T follicular helper cell (primary cell): ENCODE results near the gene SMYD3.
"Not testable (repeated sequence)": the region's sequence is repeated elsewhere in the genome, so short reads cannot be mapped to it uniquely, and the experiment has no call there.

Source experiments
- DNase-seq: peaks from one replicate; pipeline ENCODE4 v3.0.0-alpha.2; 2020; ENCODE audit warnings: low read depth

The SMYD3 gene

DNA sequence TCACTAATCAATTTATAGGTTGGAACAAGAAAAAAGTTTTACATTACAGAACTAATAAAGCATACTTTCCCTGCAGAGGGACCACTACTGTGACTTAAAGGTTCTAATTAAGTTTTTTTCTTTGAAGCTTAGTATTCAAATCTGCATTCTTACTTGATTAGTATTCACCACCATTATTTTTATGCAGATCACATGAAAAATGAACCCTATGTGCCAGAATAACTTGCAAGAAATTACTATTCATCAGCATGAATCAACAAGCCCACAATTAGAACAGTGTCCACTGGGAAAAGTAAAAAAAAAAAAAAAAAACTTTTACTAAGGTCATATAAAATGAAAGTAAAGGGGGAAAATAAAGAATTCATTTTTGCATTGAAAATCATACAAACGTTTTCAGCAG, 90.8 kb downstream of the SMYD3 start:
- DNase-seq: no peak

DNA sequence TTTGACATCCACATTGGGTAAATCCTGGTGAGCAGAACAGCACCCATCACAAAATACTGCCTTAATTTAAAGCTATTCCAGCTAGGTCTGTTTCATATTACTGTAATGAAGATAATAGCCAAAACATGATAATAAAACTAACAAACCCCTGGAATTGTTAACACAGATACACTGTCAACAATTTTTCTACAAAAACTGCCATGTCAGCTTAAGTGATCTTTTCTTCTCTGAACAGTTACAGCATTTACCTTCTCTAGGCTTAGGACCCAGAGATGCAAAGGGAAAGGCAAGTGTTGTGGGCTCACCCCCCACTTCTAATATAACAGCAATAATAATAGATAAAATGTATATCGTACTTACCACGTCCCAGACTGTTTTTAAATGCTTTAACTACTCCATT, 92.1 kb downstream of the SMYD3 start:
- no peak for DNase-seq

DNA sequence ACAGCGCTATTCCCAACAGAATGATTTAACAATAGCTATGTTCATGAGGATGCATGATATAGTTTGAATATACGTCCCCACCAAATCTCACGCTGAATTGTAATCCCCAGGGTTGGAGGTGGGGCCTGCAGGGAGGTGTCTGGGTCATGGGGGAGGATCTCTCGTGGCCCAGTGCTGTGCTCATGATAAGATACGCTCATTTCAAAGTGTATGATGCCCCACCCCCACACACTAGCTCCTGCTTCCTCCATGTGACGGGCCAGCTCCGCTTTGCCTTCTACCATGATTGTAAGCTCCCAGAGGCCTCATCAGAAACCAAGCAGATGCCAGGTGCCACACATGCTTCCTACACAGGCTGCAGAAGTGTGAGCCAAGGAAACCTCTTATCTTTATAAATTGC, 93.6 kb downstream of the SMYD3 start:
- DNase-seq: no peak

DNA sequence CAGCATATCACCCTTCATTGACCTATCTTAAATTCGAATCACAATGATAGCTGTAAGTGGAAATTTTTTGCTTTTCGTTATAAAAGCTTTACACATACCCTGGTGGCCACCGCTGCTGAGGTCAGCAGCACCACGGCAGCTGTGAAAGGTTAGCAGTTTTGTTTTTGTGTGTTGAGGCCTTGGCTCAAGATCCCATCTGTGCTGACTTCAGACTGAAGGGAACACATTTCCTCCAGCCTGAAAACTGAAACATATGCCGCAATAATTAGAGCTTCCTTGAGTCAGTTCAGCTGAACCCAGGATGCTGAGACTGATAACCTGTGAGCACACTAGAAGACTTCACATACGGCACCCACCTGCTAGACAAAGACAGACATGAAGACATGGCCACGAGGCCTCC, 103.0 kb downstream of the SMYD3 start:
- DNase-seq: no peak

DNA sequence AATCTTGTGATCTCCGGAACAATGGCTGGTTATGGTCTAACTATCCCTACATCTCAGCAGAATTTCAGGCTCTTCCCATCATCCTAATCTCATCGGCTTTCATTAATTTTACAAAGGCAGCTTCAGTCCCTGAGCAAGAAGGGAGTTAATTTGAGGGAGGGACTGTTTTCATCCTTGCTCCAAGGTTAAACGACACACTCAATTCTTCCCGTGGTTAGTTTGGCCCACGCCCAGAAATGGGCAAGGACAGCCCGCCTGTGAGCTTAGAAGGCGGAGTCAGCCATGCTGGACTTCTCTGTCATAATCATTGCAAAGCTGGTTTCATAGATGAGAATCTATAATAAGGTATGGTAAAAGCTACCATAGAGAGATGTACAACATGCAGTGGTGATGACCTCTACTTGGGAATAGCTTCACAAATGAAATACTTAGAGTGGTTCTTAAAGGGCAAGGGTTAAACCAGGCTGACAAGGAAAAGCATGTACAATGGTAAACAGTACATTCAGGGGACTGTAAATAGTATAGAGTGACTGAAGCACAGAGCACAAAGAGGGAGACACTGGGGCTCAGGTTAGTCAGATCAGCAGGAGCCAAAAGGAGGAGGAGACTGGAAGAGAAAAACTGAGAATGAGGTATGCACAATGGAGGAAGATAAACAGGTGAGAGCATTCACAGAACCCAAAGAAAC, 108.8 kb downstream of the SMYD3 start:
- DNase-seq: no peak

DNA sequence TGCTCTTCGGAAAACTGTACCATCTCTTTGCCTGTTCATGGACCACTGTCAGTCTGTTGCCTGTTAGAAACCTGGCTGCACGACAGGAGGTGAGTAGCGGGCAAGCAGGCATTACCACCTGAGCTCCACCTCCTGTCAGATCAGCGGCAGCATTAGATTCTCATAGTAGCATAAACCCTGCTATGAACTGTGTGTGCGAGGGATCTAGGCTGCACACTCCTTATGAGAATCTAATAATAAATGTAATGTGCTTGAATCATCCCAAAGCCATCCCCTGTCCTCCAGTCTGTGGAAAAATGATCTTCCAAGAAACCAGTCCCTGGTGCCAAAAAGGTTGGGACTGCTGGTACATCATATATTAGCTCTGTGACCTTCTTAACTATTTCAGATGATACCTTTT, 110.0 kb downstream of the SMYD3 start:
- DNase-seq: no peak

DNA sequence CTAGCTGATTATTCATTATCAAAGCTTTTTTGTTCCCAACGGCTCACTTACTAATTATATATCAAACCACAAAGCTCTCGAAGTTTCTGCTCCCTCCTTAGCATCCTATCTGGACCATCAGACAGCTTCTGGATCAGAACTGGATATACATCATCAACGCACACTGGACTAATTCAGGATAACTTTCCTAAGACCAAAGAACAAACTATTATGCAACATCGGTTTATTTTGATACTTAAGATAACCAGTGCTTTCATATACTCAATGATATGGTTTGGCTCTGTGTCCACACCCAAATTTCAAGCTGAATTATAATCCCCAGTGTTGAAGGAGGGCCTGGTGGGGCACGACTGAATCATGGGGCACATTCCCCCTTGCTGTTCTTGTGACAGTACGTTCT, 110.8 kb downstream of the SMYD3 start:
- DNase-seq: no peak

DNA sequence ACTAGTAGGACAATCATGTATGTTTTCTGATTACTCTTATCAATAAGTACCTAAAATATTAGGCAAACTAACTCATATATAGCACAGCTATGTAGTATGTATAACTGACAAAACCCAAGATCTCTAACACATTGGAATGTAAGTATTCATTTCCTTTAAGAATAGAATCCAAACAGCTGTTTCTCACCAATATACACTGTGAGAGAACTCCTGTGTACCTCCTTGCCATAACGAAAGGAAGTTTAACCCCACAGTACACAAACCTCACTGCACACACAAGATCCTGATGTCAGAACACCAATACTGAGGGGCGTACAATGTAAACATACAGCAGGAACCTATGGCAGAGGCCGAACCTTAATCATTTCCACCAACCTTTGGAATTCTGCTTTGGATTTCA, 113.0 kb downstream of the SMYD3 start:
- DNase-seq: no peak

DNA sequence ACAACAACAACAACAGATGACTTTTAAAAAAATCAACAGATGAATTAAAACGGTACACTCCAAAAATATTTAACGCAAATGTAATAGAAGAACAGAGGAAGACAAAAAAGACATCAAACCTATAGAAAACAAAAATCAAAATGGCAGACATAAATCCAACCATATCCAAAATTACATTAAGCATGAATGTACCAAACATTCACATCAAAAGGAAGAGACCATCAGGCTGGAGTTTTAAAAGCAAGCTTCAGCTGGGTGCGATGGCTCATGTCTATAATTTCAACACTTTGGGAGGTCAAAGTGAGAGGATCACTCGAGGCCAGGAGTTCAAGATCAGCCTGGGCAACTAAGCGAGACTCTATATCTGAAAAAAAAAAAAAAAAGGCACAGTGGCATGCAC, 116.2 kb downstream of the SMYD3 start:
- DNase-seq: no peak

DNA sequence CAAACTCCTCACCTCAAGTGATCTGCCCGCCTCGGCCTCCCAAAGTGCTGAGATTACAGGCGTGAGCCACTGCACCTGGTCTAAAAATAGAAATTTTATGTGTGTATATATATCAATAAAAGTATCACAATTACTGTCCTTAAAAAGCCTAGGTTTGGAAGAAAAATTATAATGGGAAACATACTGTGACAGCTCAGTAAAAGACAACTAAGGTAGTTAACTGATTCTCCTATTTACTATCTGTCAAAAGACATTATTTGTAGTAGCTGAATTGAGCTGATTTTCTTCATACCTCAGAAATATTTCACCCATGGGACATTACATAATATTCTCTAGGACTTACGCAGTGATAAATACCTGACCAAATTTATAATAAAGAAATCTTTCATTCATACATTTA, 122.5 kb downstream of the SMYD3 start:
- no peak for DNase-seq

DNA sequence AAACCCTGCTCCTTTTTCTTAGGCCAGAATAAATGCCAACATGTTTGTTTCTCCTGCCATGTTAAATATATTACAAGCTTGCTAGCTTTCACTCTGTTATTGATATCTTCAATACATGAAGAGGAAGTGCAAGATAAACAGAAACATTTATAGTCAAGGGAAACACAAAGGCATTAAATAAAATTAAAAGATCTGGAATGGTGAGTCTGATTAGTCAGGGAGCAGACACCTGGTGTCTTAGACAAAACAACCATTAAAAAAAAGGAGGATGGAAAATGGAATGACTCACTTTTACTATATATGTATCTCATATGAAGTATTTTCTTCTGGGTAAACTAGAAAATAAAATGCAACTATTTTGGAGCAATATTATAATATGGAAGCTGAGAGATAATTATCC, 123.3 kb downstream of the SMYD3 start:
- DNase-seq: no peak

DNA sequence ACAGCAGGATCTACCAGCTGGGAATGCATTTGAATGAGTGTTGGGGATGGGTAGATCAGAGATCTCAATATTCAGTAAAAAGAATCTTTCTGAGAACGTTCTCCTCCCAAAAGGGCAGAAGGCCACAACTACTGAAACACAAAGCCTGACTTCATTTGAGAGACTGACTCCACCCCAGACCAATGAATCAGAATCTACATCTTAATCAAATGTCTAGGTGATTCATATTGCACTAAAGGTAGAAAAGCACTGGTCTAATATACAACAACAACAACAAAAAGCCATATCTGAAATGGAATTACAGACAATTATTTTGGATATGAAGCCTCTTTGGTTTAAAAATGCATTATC, 123.9 kb downstream of the SMYD3 start:
- no peak for DNase-seq

DNA sequence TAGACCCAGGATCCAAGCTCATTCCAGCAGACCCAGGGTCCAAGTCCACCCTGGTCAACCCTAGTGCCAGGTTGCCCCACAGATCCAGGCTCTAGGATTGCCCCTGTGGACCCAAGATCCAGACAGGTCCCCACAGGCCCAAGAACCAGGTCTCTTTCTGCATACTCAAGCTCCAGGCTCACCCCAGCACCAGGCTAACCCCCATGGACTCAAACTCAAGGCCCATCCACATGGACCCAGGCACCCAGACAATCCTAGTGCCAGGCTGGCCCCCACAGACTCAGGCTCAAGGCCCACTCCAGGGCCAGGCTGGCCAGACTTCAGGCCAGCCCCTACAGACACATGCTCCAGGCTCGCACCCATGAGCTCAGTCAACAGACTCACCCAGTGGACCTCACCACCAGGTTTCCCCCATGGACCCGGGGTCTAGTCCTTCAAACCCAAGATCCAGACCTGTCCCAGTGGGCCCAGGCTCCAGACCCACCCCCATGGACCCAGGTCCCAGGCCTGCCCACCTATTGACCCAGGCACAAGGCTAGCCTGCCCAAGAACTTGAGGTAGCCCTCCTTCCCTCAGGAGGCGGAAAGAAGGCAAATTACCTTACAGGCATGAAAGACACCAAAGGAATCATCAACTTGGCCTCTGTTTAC, 124.4 kb downstream of the SMYD3 start:
- DNase-seq: no peak

DNA sequence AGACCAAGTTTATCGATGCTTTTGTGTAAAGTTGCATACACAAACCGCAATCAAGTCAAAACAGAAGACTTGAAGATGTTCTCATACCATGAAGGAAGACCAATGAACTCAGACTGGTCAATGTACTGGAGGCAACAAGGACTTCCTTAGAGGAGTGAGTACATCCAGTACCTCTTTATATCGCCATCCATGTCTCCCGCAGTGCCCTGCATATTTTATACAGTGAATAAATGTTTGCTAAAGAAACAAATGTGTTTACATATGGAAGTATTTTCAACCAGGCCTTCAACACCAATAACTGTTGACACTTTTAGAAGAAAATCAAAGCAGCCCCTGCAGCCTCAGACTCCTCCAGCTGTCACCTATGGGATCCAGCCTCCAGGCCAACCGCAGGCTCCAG, 125.6 kb downstream of the SMYD3 start:
- DNase-seq: no peak

DNA sequence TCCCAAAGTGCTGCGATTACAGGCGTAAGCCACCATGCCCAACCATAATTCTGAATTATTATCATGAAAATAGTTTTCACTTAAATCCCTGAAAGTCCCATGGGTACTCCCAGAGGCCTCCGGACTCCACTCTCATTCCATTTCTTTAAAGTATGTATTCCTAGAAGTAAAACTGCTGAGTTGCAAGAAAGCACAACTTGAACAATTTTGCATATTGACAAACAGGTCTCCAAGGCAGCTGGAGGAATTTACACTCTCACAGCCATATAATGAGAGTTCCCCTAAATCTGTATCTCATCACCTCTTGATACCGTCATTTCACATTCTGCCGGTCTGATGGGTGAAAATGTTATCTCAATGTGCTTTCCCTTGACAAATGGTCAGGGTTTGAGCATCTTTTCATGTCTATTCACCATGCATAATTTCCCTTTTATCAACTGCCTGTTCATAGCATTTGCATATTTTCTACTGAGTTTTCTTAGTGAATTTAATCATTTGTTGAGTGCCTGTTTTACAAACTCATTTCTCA, 129.4 kb downstream of the SMYD3 start:
- DNase-seq: no peak

DNA sequence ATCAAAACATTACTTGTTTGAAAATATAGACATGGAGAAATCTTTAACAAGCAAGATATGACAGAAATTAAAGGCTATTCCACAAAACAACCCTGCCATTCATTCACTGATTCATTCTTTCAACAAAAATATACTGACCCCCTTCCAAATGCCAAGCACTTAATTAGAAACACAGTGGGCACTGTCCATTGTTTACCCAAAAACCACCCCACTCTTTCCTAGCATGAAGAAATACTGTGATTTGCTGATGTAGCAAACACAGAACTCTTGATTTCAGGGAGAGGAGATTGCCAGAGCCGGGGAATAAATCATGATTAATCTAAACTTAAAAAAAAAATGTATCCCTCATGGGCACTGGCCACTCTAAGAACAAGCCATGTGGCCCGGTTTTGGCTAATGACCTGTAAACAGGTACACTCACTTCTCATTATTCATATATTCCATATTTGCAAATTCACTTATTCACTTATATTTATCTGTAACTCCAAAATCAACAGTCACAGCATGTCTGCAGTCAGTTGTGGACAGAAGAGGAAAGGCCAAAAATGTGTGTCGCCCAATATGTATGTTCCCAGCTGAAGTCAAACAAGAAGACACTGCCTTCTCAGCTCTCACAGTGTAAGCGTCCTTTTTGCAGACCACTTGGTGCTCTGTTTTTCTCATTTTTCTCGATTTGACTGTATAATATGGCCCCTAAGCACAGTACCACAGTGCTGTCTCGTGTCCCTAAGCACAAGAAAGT, 133.1 kb downstream of the SMYD3 start:
- no peak for DNase-seq

DNA sequence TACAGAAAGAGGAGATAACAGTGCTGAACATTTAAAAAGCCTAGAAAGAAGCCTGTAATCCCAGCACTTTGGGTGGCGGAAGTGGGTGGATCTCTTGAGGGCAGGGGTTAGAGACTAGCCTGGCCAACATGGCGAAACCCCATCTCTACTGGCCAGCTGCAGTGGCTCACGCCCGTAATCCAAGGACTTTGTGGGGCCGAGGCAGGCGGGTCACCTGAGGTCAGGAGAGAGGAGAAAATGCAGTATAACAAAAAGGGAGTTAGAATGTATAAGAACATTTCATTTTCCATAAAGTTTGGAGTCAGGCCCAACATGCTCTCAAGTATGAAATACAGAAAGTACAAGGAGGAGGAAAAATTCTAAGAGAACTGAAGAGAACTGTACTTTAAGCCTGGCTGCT, 134.5 kb downstream of the SMYD3 start:
- no peak for DNase-seq

DNA sequence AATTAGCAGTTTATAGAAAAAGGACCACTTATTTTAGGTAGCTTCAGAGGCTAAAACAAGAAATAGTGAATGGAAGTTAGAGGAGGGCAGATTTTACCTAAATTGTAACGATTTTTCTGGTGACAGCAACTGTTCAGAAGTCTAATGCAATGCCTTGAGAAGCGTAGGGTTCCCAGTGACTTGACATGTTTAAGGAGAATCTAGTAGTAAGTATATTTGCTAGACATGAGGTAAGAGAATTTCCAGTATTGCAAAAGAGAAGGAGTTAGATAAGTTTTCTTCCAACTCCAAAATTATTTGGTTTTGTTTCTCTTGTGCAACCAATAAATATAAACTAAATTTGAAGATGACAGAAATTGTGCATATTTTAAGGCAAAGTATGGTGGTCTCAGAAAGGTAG, 140.0 kb downstream of the SMYD3 start:
- DNase-seq: no peak

DNA sequence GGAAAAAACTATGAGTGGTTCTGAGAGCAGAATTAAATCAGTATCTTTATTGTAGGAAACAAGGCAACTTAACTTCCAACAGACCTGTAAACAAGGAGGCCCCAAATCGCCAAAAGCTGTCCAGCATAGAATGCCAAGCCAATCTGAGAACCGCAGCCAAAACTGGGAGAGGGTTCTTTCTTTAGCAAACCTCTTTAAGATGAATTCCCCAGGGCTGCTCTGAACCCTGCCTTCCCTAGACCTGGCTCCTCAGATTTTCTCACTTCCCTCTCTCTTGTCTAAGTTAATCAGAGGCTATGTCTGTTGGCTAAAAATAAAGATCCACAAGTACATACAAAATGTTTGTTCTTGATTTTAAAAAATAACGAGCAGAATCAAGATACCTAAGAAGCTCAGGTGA, 141.4 kb downstream of the SMYD3 start:
- DNase-seq: no peak

DNA sequence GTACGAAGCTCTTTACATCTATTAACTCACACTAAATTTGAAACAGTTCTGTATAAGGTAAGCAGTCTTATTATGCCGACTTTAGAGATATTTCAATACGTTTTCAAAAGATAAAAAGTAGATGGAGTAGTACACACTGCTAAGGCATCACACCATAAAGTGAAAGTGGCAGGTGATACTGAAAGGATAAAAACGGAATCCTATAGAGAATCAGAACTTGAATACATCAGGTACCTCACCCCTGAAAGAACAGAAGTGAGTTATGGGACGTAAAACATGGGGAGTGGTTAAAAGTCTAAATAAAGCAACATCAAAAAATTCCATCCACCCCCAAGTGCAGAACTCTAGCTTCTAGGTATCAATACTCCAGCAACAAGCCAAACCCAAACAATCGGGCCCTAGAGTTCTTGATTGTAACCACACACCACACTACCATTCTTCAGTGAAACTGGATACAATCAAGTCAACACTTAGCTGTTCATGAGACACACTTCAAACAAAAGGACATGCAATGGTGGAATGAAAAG, 142.6 kb downstream of the SMYD3 start:
- no peak for DNase-seq

DNA sequence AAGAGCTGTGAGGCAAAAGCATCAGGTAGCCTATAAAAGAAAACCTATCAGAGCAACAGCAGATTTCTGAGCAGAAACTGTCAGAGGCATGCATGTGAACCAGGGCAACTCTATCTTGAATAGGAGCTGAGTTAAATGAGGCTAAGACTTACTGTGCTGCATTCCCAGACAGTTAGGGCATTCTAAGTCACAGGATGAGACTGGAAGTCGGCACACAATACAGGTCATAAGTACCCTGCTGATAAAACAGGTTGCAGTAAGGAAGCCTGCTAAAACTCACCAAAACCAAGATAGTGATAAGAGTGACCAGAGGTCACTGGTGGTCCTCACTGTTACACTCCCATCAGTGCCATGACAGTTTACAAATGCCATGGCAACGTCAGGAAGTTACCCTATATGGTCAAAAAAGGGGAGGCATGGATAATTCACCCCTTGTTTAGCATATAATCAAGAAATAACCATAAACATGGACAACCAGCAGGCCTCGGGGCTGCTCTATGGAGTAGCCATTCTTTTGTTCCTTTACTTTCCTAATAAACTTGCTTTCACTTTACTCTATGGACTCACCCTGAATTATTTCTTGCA, 150.0 kb downstream of the SMYD3 start:
- not testable (repeated sequence) for DNase-seq

DNA sequence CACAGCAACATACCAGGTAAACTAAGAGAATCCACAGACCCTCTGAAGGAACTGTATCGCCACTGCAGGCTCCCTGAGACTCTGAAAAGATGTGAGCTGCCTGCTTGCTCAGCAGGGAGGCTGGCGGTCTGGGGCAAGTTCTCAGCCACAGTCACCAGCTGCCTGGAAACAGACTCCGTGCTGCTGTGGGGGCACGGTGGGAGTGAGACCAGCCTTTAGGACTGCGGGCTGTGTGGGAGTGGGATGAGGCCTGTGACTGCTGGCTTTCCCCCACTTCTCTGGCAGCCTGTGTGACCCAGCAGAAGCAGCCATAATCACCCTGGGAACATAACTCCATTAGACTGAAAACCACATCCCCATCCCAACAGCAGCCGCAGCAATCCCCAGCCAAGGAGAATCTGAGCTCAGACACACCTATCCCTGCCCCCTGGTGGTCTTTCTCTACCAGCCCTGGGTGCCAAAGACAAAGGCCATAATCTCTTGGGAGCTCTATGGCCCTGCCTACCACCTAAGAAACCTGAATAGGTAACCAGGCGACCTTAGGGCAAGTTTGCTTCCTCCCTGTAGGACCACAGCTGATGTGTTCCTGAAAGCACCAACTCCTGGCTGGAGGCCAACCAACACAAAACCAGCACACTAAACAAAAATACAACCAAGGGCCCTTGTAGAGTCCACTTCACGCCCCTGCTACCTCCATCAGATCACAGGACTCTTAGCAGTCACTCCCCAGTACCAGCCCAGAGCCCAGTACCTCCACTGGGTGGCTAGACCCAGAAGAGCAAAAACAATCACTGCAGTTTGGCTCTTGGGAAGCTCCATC, 151.5 kb downstream of the SMYD3 start:
- no peak for DNase-seq
